Liver (tissue), 9 donors: ENCODE data around the gene SCRN1. TPM values are rescaled to one million over a fixed set of nuclear protein-coding genes. Genes with fewer than 3 reads are reported as not detected.

Source experiments
- DNase-seq: peaks from one replicate; pipeline ENCODE4 v3.0.0-alpha.2; 2017; ENCODE audit warnings: low spot score
- H3K27ac ChIP-seq, 2 donors: one replicate each; pipeline ENCODE4 v1.7.0; 2013; ENCODE audit warnings: inconsistent platforms in 2 of 2, low read length in 2 of 2, control low read depth in 1 of 2, low read depth in 1 of 2, mild to moderate bottlenecking in 1 of 2
- H3K27me3 ChIP-seq, 4 donors: one replicate each; pipeline versions ENCODE4 v1.6.1 to v1.7.0; 2013; ENCODE audit warnings: low read length in 3 of 4, inconsistent platforms in 1 of 4, mild to moderate bottlenecking in 1 of 4, moderate library complexity in 1 of 4; ENCODE audit not compliant: control insufficient read depth in 4 of 4, insufficient read depth in 4 of 4
- H3K36me3 ChIP-seq, 4 donors: one replicate each; pipeline versions ENCODE4 v1.6.1 to v1.7.0; 2013; ENCODE audit warnings: low read length in 3 of 4, mild to moderate bottlenecking in 3 of 4, low read depth in 1 of 4, moderate library complexity in 1 of 4; ENCODE audit not compliant: control insufficient read depth in 4 of 4, insufficient read depth in 3 of 4
- H3K4me1 ChIP-seq, 4 donors: one replicate each; pipeline versions ENCODE4 v1.6.1 to v1.7.0; 2013; ENCODE audit warnings: low read length in 3 of 4, mild to moderate bottlenecking in 3 of 4, moderate library complexity in 1 of 4; ENCODE audit not compliant: control insufficient read depth in 4 of 4, insufficient read depth in 4 of 4
- H3K4me3 ChIP-seq, 3 donors: one replicate each; pipeline versions ENCODE4 v1.6.1 to v1.7.0; 2013; ENCODE audit warnings: low read length in 3 of 3, control low read depth in 1 of 3, low read depth in 1 of 3, mild to moderate bottlenecking in 1 of 3
- H3K9ac ChIP-seq, 2 donors: one replicate each; pipeline ENCODE4 v1.7.0; 2013; ENCODE audit warnings: low read length in 2 of 2, mild to moderate bottlenecking in 2 of 2, moderate library complexity in 2 of 2, control low read depth in 1 of 2, low read depth in 1 of 2
- H3K9me3 ChIP-seq, 4 donors: one replicate each; pipeline versions ENCODE4 v1.6.1 to v1.7.0; 2013; ENCODE audit warnings: low read length in 3 of 4; ENCODE audit not compliant: control insufficient read depth in 4 of 4
- CTCF ChIP-seq: fragments of 150-350 bp; IDR thresholded peaks from 2 replicates; pipeline ENCODE4 v1.5.1; 2017; ENCODE audit warnings: improper control_type of control experiment, low read depth, low read length; ENCODE audit not compliant: missing input control
- EGR1 ChIP-seq, 2 donors: IDR thresholded peaks; 2 replicates each; pipeline ENCODE4 v1.6.1; 2016 to 2018; ENCODE audit warnings: antibody characterized with exemption in 2 of 2, low read depth in 2 of 2
- FOXA1 ChIP-seq: IDR thresholded peaks from 2 replicates; pipeline ENCODE4 v1.6.1; 2016; ENCODE audit warnings: antibody characterized with exemption
- FOXA2 ChIP-seq: IDR thresholded peaks from 2 replicates; pipeline ENCODE4 v1.6.1; 2016; ENCODE audit warnings: antibody characterized with exemption
- GABPA ChIP-seq, 2 donors: IDR thresholded peaks in 1 of 2; conservative IDR thresholded peaks in 1 of 2; 2 replicates each; pipeline ENCODE4 v1.6.1; 2016; ENCODE audit warnings: antibody characterized with exemption in 2 of 2, mild to moderate bottlenecking in 1 of 2, moderate library complexity in 1 of 2
- HNF4A ChIP-seq, 2 donors: conservative IDR thresholded peaks; 2 replicates each; pipeline ENCODE4 v1.6.1; 2016; ENCODE audit warnings: antibody characterized with exemption in 2 of 2, mild to moderate bottlenecking in 2 of 2
- HNF4G ChIP-seq: IDR thresholded peaks from 2 replicates; pipeline ENCODE4 v1.6.1; 2016; ENCODE audit warnings: antibody characterized with exemption
- JUND ChIP-seq, 2 donors: IDR thresholded peaks; 2 replicates each; pipeline ENCODE4 v1.6.1; 2016; ENCODE audit warnings: antibody characterized with exemption in 2 of 2
- NR2F2 ChIP-seq: IDR thresholded peaks from 2 replicates; pipeline ENCODE4 v1.6.1; 2016; ENCODE audit warnings: antibody characterized with exemption
- REST ChIP-seq: IDR thresholded peaks from 2 replicates; pipeline ENCODE4 v1.6.1; 2016; ENCODE audit warnings: antibody characterized with exemption, mild to moderate bottlenecking
- RXRA ChIP-seq, 2 donors: IDR thresholded peaks; 2 replicates each; pipeline ENCODE4 v1.6.1; 2017 to 2018; ENCODE audit warnings: antibody characterized with exemption in 2 of 2, mild to moderate bottlenecking in 1 of 2
- SP1 ChIP-seq: IDR thresholded peaks from 2 replicates; pipeline ENCODE4 v1.6.1; 2018; ENCODE audit warnings: antibody characterized with exemption, mild to moderate bottlenecking
- TAF1 ChIP-seq: conservative IDR thresholded peaks from 2 replicates; pipeline ENCODE4 v1.6.1; 2016; ENCODE audit warnings: antibody characterized with exemption, mild to moderate bottlenecking
- YY1 ChIP-seq: IDR thresholded peaks from 2 replicates; pipeline ENCODE4 v1.6.1; 2016; ENCODE audit warnings: antibody characterized with exemption, mild to moderate bottlenecking
- ZBTB33 ChIP-seq: IDR thresholded peaks from 2 replicates; pipeline ENCODE4 v1.6.1; 2016; ENCODE audit warnings: antibody characterized with exemption
- WGBS: extraction: QIAGEN DNeasy Blood & Tissue Kit; methylation state at CpG from one replicate; pipeline ENCODE4 v1.1.7; 2013; 5-methylcytosine and 5-hydroxymethylcytosine counted together
- polyA plus RNA-seq, 2 donors: library from polyadenylated mRNA; stranded (reverse) in 1 of 2; unstranded in 1 of 2; fragments of 200-250 nt in 1 of 2; fragments of >200 nt in 1 of 2; fragmentation: Nextera tagmentation in 1 of 2; extraction: Ambion mirVana in 1 of 2; gene quantifications; one replicate each; pipeline versions ENCODE4 v1.2.1 to v1.2.3, GENCODE V29; 2013 to 2015
- total RNA-seq, 2 donors: library from RNA; depleted of rRNA; stranded (reverse); fragments of >200 nt; gene quantifications; one replicate each; pipeline ENCODE4 v1.2.3, GENCODE V29; 2014
- TF ChIP-seq, protein P1 (sequence below): IDR thresholded peaks from 2 replicates; pipeline ENCODE4 v1.6.1; 2016; ENCODE audit warnings: antibody characterized with exemption
- TF ChIP-seq, protein P2 (sequence below): IDR thresholded peaks from 2 replicates; pipeline ENCODE4 v1.6.1; 2016; ENCODE audit warnings: antibody characterized with exemption
- donor health status: healthy.
- donor health status: healthy.
- donor health status: healthy.
- donor health status: healthy.
- donor health status: healthy.

SCRN1 gene
- total and polyA plus RNA-seq, 4 donors: 1.1 to 4.1 (median 2.0) TPM

DNA sequence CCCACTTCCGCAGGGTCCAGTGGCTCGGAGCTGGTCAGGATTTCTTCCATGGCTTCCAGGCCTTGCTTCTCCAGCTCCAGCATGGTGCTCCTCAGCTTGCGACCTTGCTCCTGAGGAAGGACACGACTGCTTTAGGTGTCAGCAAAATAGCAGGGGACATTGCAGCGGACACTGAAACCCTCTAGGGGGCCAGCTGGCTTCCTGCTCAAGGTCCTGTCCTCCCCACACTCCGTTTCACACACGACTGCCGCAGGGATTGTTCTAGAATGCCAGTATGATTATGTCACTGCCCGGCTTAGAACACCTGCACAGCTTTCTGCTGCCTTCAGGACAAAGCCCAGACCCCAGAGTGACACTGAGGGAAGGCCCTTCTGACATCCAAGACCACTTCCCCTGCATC, 65.6 kb downstream of the SCRN1 start:
- no peaks in the 10 kb centered on the region for H3K36me3 ChIP-seq
- H3K4me1 ChIP-seq: no peaks in the 10 kb centered on the region
- no peak for DNase-seq
- no peaks in the 10 kb centered on the region for H3K27me3 ChIP-seq
- H3K9me3 ChIP-seq: no peaks in the 10 kb centered on the region
- no peak overlapping the region for H3K27ac ChIP-seq
- 77% methylated on average over 9 of the region's 9 CpGs for WGBS
- no peak overlapping the region for H3K9ac ChIP-seq
- no peak overlapping the region for H3K4me3 ChIP-seq
- no peak for TF ChIP-seq TAF1
- no peak for TF ChIP-seq ZBTB33
- TF ChIP-seq NR2F2: no peak
- no peak for TF ChIP-seq YY1
- no peak for TF ChIP-seq HNF4G
- TF ChIP-seq SP1: no peak
- no peak for TF ChIP-seq EGR1 (IDR thresholded peaks at IDR 0.05; ENCODE audit: low read depth in 2 of 2)
- no peak for TF ChIP-seq FOXA1
- no peak for TF ChIP-seq CTCF
- TF ChIP-seq, protein P1, sequence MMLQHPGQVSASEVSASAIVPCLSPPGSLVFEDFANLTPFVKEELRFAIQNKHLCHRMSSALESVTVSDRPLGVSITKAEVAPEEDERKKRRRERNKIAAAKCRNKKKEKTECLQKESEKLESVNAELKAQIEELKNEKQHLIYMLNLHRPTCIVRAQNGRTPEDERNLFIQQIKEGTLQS: no peak
- no peak for TF ChIP-seq RXRA (IDR thresholded peaks at IDR 0.05)
- no peak for TF ChIP-seq HNF4A (conservative IDR thresholded peaks at IDR 0.05)
- TF ChIP-seq, protein P2, sequence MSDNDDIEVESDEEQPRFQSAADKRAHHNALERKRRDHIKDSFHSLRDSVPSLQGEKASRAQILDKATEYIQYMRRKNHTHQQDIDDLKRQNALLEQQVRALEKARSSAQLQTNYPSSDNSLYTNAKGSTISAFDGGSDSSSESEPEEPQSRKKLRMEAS: no peak
- no peak for TF ChIP-seq GABPA (IDR thresholded peaks at IDR 0.05 in 1 of 2, conservative IDR thresholded peaks at IDR 0.05 in 1 of 2)
- no peak for TF ChIP-seq REST
- no peak for TF ChIP-seq JUND (IDR thresholded peaks at IDR 0.05)
- no peak for TF ChIP-seq FOXA2
